ENCODE data around the gene PIGM.
"Not testable (repeated sequence)": the region's sequence is repeated elsewhere in the genome, so short reads cannot be mapped to it uniquely, and the experiment has no call there.

PIGM gene

GRCh38 chr1:160058087-160058486 is 26.3 kb upstream of the PIGM start:
- DNase-seq, result no peak

GRCh38 chr1:160056648-160057169 is 24.9 kb upstream of the PIGM start:
- DNase-seq, result no peak

GRCh38 chr1:160053548-160054365 is 22.0 kb upstream of the PIGM start:
- DNase-seq, result no peak

- no peak for DNase-seq
These were observed 21.1 kb upstream of the PIGM start for GRCh38 chr1:160052936-160053335.

- no peak for DNase-seq
These were observed 18.8 kb upstream of the PIGM start for GRCh38 chr1:160050619-160051018.

- not testable (repeated sequence) for DNase-seq
These were observed 18.4 kb upstream of the PIGM start for GRCh38 chr1:160050182-160050581.

- DNase-seq, result no peak
These were observed 17.3 kb upstream of the PIGM start for GRCh38 chr1:160049101-160049500.

- no peak for DNase-seq
These were observed 16.5 kb upstream of the PIGM start for GRCh38 chr1:160048335-160048734.

- DNase-seq, result no peak
These were observed 15.6 kb upstream of the PIGM start for GRCh38 chr1:160047111-160047991.

GRCh38 chr1:160046494-160047110 is 14.8 kb upstream of the PIGM start:
- peak; percentile 18 for DNase-seq

- no peak for DNase-seq
These were observed 13.9 kb upstream of the PIGM start for GRCh38 chr1:160045653-160046052.

GRCh38 chr1:160043543-160043942 is 11.8 kb upstream of the PIGM start:
- DNase-seq, result no peak

GRCh38 chr1:160040476-160040875 is 8.7 kb upstream of the PIGM start:
- no peak for DNase-seq

GRCh38 chr1:160032165-160032820 is 503 bp upstream of the PIGM start:
- DNase-seq, result no peak

- no peak for DNase-seq
These were observed 979 bp downstream of the PIGM start for GRCh38 chr1:160030657-160031364.

- DNase-seq, result no peak
These were observed 3.4 kb downstream of the PIGM start for GRCh38 chr1:160028426-160028825.

- no peak for DNase-seq
These were observed 6.5 kb downstream of the PIGM start for GRCh38 chr1:160025314-160025713.

- no peak for DNase-seq
These were observed 7.4 kb downstream of the PIGM start for GRCh38 chr1:160024195-160024905.

- no peak for DNase-seq
These were observed 9.2 kb downstream of the PIGM start for GRCh38 chr1:160022330-160023310.
